NCI-H1417 (cell line): ENCODE data around the gene MAP1LC3B2.

ENCODE experiments used
- DNase-seq, 3 experiments: peaks; one replicate each; lab custom pipeline; 2025; lab: John Stamatoyannopoulos, UW

MAP1LC3B2 gene

DNA sequence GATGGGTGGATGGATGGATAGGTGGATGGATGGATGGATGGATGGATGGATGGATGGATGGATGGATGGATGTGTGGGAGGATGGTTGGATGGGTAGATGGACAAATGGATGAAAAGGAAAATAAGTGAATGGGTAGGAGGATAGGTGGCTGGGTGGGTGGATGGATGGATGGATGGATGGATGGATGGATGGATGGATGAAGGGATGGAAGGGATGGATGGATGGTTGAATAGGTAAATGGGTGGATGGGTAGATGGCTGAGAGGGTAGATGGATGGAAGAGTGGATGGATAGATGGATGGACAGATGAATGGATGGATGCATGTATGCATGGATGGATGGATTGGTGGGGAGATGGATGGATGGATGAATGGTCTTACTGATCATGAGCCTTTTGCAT, 36.5 kb downstream of the MAP1LC3B2 start:
- no peak for DNase-seq

DNA sequence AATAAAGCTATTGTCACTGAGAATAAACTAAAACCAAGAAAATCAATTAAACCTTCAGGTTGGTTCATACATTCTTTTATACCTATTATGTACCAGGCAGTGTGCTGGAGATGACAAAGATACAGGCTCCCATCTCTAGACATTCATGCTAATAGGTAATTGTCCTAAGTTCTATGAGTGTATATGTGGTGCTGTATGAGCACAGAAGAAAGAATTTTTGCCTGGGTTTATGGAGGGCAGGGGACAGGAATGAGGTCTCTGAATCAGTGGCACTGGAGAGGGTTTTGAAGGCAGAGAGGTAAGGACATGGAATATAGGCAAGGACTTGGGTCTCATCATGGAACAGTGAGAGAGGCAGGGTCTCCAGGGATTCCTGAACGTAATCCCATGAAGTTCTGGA, 38.7 kb downstream of the MAP1LC3B2 start:
- no peak for DNase-seq

DNA sequence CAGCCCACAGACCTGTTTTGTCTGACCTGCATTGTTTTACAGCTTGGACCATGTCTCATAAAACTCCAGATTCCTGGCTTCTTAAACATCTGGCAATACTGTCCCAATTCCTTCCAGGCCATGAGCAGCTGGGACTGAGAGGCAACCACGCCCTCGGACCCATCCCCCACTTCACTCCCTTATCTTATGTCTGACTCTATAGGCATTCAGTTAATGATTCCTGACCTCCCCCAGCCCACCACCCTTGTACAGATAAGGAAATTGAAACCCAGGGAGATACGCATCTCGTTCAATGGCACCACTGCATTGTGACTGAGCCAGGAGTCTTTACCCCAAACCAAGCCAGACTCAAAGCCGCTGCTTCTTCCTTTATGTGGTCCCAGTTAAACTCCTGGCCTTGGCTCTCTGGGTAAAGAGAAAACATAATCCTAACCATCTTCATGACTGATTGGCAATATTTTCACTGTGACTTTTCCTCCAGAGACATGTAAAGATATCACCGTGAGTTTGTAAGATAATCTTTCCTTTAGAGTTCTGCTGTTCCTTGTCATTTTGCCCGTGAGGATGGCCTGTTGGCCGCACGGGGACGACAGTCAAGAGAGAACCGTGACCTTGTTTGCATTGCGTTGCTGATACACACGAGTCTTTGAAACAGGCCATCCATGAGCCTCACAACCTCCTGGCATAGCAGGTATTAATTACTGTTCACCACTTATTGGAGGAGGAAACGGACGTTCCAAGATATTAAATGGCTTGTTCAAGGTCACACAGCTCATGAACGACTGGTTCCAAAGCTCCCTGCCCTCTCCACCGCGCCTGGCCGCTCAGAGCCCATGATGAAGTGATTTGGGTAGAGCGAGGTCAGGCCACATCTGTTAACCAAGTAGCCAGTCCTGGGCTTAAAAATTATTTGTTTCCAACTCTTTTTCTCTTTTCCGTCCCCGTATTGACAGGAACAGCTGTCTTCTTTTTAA, 39.4 kb downstream of the MAP1LC3B2 start:
- DNase-seq: peak in 2 of 3 experiments; percentile 5 to 44

DNA sequence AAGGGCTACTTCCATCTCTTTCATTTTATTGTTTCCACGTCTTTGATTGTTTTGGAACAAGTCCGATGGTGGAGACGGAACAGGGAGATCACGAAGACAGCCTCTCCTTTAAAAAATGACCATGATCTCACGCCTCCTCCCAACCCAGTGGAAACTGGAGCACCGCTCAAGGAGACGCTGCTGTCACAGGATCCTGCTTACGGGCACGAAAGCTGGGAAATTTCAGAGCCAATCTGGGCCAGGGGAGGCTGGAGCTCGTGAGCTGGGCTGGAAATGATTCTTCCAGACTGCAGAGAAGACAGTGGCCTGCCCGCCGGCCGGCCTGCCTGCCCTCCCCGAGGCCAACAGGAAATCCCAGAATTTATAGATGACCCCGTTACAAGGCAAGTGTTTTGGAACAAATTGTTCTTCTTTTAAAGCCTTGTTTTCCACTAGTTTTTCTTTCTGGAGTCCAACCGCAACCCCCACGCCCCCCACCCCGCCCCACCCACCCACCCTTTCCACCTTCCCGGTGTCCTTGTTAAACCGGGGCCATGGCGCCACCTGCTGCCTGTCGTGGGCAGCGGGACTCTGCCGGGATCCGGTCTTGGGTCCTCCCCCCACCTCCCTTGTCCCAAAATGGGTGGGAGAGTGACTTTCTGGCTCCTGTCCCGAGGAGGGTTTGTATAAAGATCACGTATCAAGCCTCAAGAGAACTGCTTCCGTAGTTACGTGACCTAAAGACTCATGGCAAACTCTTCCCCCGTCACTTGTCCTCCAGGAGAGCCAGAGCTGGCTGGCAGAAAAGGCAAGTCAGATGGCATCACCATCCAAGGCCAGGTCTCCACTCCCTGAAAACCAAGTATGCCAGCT, 40.3 kb downstream of the MAP1LC3B2 start:
- DNase-seq: peak; percentile 7 to 44 (median 37)

DNA sequence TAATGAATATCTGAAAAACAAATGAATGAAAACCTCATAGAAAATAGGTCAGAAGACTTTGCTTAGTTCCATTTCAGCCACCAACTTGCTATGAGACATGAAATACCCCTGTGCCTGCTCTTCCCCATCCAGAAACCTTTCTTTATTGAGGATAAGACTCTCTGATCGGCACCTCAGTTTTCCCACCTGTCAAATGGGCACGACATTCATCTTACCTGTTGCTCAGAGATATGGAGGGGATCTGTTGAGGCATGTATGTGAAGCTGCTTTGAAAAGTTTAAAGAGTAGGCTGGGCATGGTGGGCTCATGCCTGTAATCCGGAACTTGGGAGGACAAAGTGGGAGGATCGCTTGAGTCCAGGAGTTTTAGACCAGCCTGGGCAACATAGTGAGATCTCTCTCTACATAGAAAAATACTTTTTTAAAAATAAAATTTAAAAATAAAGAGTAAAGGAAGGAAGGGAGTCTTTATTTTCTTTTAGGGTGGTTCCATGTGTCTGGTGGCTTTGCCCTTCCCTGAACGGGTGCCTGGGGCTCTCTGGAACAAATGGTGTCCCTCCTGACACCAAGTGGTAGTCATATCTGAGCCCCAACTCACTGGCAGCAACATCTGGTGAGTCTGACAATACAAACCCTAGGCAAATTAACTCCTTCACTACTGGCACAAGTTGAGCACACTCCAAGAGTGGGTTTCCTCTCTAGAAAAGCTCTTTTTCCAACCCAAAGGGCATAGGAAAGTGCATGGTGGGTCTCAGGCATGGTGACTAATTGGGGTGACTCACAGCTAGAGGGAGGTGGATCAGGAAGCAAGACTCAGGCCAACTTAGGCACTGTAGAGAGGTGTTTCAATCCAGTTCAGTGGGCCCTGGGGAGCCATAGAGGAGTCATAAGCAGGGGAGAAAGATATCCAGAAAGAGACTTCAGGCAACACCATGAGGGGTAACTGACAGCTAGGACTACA, 42.1 kb downstream of the MAP1LC3B2 start:
- no peak for DNase-seq

DNA sequence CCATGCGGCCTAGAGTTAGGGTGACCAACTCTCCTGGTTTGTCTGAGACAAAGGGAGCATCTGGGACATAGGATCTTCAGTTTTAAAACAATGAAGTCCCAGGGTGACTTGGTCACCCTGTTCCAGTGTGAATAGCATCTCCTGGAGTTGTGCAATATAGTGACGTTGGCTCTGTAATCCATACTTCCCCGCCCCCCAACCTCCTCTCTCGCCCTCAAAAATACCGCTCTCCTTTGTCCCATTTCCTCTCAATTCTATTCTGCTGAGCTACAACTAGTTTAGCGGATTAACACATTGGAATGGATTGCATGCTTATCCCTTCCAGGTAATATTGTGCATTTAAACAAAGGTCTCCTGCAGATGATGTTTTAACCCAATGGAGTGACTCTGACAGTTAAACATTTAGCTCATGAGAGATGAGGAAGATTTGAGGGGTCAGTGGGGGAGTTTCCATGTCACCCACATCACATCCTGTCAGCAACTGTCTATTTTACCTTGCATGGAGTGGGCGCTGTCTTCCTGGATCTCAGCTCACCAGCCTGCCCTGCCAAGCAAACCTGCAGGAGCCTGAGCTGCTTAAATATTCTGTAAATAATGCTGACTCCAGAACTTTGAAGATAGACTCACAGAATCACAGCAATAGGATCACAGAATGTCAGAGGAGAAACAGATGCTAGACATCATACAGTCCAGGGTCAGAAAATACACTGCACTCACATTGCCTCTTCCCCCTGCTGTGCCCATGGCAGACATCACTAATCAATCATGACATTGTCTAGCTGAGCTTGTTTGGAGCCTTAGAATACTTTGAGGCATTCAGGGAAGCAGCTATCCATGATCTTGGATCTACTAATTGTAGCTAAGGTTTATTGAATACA, 43.0 kb downstream of the MAP1LC3B2 start:
- DNase-seq: no peak

DNA sequence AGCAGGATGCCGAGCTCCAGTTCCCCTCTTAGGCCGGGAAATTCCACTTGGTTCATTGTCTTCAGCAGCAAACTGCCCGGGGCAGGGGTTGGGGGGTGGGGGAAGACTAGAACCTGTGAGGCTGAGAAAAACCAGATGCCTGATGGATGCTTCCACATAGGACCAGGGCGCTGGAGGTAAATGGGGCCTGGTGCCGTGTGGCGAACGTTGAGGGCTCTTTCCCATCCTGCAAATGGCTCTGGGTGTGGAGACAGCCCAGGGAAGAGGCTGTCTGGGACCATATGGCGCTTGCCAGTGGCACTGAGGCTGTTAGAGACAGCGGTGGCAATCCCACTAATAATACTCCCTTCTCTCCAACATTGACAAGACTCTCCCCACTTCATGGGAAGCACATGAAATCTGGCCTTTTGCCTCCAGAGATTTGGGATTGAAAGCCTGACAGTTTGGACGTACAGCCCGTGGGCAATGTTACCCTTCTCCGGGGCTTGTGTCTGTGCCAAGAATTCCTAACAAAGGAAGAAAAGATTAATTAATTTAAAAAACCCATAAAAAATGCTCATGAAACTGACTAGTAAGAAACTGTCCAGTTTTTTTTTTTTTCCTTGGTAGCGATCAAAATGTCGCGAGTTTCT, 44.5 kb downstream of the MAP1LC3B2 start:
- DNase-seq: peak in 1 of 3 experiments; percentile 36

DNA sequence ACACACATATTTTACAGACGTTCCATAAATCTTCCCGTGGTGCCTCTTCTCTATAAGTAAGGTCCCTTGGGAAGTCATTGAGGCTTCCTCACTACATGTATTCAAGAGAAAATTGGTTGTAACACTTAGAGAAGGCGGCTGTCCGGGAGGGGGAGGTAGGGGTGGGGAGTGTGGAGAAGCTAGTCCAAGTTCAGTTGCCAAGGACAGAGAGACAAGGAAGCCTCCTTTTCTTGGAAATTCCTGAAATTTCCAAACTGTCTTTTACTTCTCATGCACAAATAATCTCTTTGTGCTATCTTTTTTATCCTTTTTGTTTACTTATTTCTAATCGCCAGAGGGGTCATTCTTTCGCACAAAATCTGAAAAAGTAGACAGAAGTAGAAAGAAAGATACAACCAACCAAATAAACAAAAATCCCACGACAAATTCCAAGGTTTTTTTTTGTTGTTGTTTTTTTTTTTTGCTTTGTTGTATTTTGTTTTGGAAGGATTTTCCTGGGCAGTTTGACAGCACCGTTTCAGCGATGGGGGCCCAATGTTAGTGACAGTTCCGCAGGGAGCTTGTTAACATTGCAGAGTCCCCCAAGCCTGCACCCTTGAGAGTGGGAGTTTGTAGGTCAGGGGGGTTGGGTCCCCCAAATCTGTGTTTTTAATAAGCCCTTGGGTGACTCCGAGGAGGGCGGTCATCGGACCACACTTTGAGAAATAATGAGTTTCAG, 45.2 kb downstream of the MAP1LC3B2 start:
- DNase-seq: peak in 1 of 3 experiments; percentile 92

DNA sequence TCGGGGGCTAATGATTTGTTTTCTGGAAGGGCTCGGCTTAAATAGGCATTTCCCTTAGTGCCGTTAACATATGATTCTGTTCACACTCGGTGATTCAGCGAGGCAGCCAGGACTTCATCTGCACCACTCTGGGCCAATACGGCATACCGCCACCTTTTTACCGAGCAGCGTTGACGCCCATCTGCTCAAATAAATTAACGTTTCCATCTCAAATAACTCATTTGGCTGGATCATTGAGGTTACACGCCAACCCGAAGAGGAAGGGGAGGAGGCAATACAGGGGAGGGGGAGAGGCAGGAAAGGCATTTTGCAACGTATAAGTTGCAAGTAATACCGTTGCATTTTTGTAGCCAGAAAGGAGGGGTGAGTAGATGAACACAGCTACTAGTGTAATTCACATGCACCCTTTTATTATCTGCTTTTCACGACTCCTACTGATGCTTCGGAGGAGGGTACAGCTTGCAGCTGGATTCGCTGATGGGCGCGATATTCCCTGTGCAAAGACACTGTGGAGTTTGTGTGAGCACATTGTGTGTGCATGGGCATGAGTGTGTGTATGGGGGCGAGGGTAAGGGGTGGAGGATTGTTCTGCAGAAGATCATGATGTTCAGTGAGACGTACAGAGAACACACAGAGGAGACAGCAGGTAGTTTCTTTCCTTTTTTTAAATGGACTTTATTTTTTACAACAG, 45.9 kb downstream of the MAP1LC3B2 start:
- DNase-seq: no peak

DNA sequence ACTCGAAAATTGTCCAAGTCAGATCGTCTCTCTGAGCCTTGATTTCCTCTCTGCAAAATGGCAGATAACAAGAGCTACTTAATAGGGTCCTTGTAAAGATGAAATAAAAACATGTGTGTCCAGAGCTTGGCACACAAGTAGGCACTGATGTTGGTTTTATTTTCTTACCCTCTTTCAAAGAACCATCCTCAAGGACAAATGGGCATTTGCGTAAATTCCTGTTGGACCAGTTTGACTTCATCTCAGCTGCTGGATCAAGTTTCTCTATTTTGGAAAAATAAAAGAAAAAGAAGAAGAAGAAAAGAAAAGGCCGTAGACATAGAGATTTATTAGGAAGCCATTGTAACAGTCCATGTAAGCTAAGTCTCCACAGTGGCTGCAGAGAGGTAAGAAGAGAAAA, 47.2 kb downstream of the MAP1LC3B2 start:
- DNase-seq: no peak

DNA sequence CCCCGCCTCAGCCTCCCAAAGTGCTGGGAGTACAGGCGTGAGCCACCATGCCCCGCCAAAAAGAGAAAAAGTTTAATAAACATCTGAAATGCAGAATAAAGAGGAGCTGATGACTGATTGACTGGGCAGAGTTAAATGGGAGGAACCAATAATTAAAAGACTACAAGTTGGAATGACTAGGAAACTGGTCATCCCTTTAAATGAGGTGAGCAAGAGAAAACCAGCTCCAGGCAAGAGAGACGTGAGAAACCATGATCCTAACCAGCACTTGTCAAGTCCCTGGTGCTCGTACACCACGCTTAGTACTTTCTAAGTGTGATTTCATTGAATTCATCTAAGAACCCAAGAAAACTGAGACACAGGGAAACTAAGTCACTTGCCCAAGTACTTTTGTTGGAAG, 47.9 kb downstream of the MAP1LC3B2 start:
- DNase-seq: no peak

DNA sequence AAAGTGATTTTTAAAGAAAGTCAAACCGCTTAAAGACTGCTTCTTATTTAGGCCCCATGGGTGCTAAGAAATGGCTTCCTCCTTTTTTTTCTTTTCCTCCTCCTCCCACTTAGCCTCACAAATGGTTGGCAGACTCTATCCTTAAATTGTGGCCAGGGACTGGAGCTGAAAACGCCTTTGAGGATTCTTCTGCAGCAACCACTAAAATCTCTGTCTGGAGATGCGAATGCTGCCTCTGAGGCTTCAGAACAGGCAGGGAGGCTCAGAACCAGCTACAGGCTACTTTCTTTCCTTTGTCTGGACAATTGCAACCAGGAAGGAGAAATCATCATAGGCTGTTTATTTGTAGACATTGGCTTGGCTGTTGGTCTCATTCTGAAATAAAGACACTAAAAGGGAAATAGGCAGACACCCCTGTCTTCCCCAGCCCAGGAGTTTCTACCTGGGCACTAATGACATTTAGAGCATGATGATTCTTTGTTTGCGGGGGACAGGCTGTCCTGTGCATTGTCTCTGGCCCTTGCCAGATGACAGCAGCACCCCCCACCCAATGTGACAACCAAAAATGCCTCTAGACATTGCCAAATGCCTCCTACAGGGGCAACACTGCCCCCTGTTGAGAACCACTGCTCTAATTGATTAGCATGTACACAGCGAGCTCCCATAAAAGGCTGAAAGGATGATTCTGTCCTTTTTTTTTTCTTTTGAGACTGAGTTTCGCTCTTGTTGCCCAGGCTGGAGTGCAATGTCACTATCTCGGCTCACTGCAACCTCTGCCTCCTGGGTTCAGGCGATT, 50.3 kb downstream of the MAP1LC3B2 start:
- no peak for DNase-seq

DNA sequence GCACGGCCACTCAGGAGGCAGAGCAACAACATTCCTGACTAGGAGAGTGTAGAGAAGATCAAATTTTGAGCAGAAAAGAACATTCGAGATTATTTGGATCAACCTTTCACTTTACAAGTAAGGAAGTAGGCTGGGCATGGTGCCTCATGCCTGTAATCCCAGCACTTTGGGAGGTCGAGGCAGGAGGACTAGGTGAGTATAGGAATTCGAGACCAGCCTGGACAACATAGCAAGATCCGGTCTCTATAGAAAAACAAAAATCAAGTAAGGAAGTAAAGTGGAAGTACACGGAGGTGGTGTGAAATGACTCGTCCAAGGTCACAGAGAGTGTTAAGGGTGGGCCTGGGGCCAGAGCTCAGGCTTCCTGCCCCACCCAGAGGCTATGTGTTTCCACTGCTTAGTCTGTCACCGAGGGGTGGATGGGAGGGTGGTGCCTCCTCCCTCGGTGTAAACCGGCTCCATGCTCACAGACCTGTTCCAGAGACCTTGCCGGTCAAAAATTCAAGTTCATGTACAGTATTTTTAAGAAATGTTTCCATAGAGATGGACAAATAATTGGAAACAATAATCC, 51.9 kb downstream of the MAP1LC3B2 start:
- DNase-seq: no peak

DNA sequence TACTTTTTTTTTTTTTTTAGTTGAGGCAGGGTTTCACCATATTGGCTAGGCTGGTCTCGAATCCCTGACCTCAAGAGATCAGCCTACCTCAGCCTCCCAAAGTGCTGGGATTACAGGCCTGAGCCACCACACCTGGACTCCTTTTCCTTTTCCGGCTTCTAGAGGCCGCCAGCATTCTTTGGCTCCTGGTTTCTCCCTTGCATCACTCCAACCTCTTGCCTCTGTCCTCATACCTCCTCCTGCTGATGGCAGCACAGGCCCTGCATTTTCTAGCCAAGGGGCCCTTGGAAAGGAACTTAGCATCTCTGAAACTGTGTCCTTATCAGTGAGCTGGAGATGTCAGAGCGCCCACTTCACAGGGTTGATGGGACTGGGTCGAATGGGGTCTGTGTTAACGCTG, 53.3 kb downstream of the MAP1LC3B2 start:
- no peak for DNase-seq

DNA sequence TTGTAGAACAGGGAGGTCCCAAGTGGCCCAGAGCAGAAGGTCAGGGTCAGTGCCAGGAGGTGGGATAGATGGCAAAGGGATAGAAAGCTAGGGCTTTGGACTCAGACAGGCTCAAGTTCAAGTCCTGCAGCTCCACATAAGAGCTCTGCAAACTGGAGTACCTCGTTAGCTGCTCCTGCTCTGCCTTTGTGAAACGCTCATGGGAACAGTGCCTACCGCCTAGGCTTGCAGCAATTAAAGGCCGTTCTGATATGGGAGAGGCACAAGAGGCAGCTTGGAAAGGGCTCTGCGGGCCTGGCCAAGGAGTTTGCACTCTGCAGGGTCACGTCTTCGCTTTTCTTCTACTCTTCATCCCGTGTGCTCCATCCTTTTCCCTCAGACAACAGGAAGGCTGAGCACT, 54.1 kb downstream of the MAP1LC3B2 start:
- no peak for DNase-seq

DNA sequence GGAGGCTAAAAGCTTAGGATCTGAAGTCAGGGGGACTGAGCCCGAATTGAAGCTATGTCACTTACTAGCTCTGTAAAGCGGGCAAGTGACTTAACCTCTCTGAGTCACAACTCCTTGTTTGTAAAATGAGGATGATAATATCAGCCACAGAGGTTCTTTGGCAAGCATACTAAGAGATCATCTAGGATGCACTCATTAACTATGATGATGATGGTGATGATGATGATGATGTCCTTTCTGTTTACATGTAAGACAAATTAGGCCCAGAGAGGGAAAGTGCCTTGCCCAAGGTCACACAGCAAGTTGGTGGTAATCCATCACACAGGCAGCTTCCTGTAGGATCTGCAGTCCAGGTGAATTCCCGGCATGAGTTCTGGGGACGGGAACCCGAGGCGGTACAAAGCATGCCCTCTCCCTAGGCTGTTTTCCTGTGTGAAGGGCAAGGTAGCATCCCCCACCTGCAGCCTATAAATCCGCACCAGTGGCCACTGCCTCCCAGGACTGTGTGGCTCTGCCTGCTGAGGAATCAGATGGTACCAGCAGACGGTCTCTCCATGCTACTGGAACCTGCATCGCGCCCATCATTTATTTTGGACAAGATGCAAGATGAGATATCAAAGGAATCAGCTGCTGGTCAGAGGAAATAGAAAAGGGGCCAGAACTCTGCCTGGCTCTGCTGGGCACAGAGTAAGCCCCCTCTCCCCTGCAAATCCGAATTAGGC, 55.2 kb downstream of the MAP1LC3B2 start:
- DNase-seq: no peak
